Mucosa of gallbladder (tissue), 1 donor: Measurements from ENCODE around the gene EXOC2. TPM values are rescaled to one million over a fixed set of nuclear protein-coding genes. Genes with fewer than 3 reads are reported as not detected.
A peak's percentile ranks its signal among the peaks of the same experiment; 100 is the strongest.

Experiments
- DNase-seq: peaks from one replicate; pipeline ENCODE4 v3.0.0-alpha.2; 2020; ENCODE audit warnings: low spot score
- total RNA-seq: library from RNA; stranded (reverse); gene quantifications from one replicate; pipeline ENCODE4 v1.2.1, GENCODE V29; 2021
- donor health status: DM: no; HTN: no; CAD: no.

EXOC2 gene
- total RNA-seq = 20.7 TPM

GRCh38 chr6:692858-693722 is at the start of gene EXOC2:
Gene EXOC2, minus strand, starts transcription at chr6:693139. Its CDS starts 55,321 bp downstream, at chr6:637818.
- peak; percentile 83 for DNase-seq

- DNase-seq = no peak
Observed at GRCh38 chr6:741410-742339, 48.7 kb upstream of the EXOC2 start.

- no peak for DNase-seq
Observed at GRCh38 chr6:736657-737446, 43.9 kb upstream of the EXOC2 start.

- no peak for DNase-seq
Observed at GRCh38 chr6:733431-734219, 40.7 kb upstream of the EXOC2 start.

- DNase-seq = no peak
Observed at GRCh38 chr6:731924-732323, 39.0 kb upstream of the EXOC2 start.

- no peak for DNase-seq
Observed at GRCh38 chr6:729606-730320, 36.8 kb upstream of the EXOC2 start.

- no peak for DNase-seq
Observed at GRCh38 chr6:727856-728255, 34.9 kb upstream of the EXOC2 start.

- no peak for DNase-seq
Observed at GRCh38 chr6:723540-723939, 30.6 kb upstream of the EXOC2 start.

GRCh38 chr6:722608-723007 is 29.7 kb upstream of the EXOC2 start:
- DNase-seq = no peak

GRCh38 chr6:722077-722524 is 29.2 kb upstream of the EXOC2 start:
- peak; percentile 79 for DNase-seq

GRCh38 chr6:718345-718744 is 25.4 kb upstream of the EXOC2 start:
- DNase-seq = no peak

- no peak for DNase-seq
Observed at GRCh38 chr6:717135-717534, 24.2 kb upstream of the EXOC2 start.

GRCh38 chr6:715709-716491 is 23.0 kb upstream of the EXOC2 start:
- DNase-seq = peak; percentile 15

GRCh38 chr6:714100-714499 is 21.2 kb upstream of the EXOC2 start:
- DNase-seq = no peak

GRCh38 chr6:713351-713750 is 20.4 kb upstream of the EXOC2 start:
- DNase-seq = no peak

- no peak for DNase-seq
Observed at GRCh38 chr6:712805-713204, 19.9 kb upstream of the EXOC2 start.

- no peak for DNase-seq
Observed at GRCh38 chr6:711925-712324, 19.0 kb upstream of the EXOC2 start.

- peak; percentile 41 for DNase-seq
Observed at GRCh38 chr6:710601-711571, 17.9 kb upstream of the EXOC2 start.
